Thymus (tissue), 11 donors: ENCODE measurements around the gene HVCN1. TPM values are rescaled to one million over a fixed set of nuclear protein-coding genes. Genes with fewer than 3 reads are reported as not detected.

Experiments
- DNase-seq, 9 donors: peaks; one replicate each; pipeline ENCODE4 v3.0.0-alpha.2; 2013; ENCODE audit warnings: low spot score in 9 of 9, low read depth in 6 of 9, missing footprints in 1 of 9
- H3K27ac ChIP-seq, 2 donors: one replicate each; pipeline ENCODE4 v1.5.1; 2013; ENCODE audit warnings: control low read depth in 1 of 2, low read depth in 1 of 2, low read length in 1 of 2, mild to moderate bottlenecking in 1 of 2, moderate library complexity in 1 of 2
- H3K27me3 ChIP-seq, 2 donors: one replicate each; pipeline ENCODE4 v1.5.1; 2013; ENCODE audit warnings: low read length in 1 of 2; ENCODE audit not compliant: control insufficient read depth in 2 of 2, insufficient read depth in 1 of 2
- H3K36me3 ChIP-seq, 2 donors: one replicate each; pipeline ENCODE4 v1.5.1; 2013; ENCODE audit warnings: low read length in 1 of 2, mild to moderate bottlenecking in 1 of 2, moderate library complexity in 1 of 2; ENCODE audit not compliant: control insufficient read depth in 2 of 2, insufficient read depth in 2 of 2
- H3K4me1 ChIP-seq, 2 donors: one replicate each; pipeline ENCODE4 v1.5.1; 2013; ENCODE audit warnings: low read length in 2 of 2; ENCODE audit not compliant: control insufficient read depth in 2 of 2, insufficient read depth in 2 of 2
- H3K4me3 ChIP-seq, 2 donors: one replicate each; pipeline ENCODE4 v1.5.1; 2013; ENCODE audit warnings: low read length in 2 of 2, control low read depth in 1 of 2, mild to moderate bottlenecking in 1 of 2
- H3K9me3 ChIP-seq, 2 donors: one replicate each; pipeline ENCODE4 v1.5.1; 2013; ENCODE audit warnings: low read length in 1 of 2, mild to moderate bottlenecking in 1 of 2; ENCODE audit not compliant: control insufficient read depth in 2 of 2, insufficient read depth in 1 of 2
- WGBS: extraction: QIAGEN DNeasy Blood & Tissue Kit; methylation state at CpG from one replicate; pipeline ENCODE4 v1.1.7; 2013; 5-methylcytosine and 5-hydroxymethylcytosine counted together
- polyA plus RNA-seq: library from polyadenylated mRNA; stranded (reverse); fragments of 200-250 nt; gene quantifications from one replicate; pipeline ENCODE4 v1.2.3, GENCODE V29; 2013
- total RNA-seq: library from RNA; stranded (reverse); fragments of 120-200 nt; gene quantifications from one replicate; pipeline ENCODE4 v1.2.4, GENCODE V29; 2013
- donor health status: healthy.

The HVCN1 gene
- total and polyA plus RNA-seq, 2 donors, result 11.1 to 35.1 TPM

DNA sequence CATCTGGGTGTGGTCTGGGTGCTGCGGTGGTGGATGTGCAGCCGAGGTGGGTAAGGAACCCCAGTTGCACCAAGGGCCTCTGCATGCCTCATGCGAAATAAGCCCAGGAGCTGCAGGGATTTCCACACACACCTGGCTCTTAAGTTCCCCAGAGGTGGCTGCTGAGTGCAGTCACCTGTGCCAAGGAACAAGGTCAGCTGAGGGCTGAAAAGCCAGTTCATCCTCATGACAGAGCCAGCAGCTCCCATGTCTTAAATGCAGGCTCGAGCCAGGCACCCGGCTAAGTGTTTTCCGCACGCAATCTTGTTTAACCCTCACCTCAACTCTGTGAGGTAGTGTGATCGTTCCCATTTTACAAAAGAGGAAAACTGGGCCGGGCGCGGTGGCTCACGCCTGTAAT is 9.7 kb downstream of the HVCN1 start:
- H3K36me3 ChIP-seq, result no peaks in the 10 kb centered on the region
- 96% methylated on average over 12 of the region's 12 CpGs for WGBS
- no peak for DNase-seq
- no peaks in the 10 kb centered on the region for H3K27me3 ChIP-seq
- no peak overlapping the region for H3K27ac ChIP-seq
- H3K9me3 ChIP-seq, result peaks cover 0 to 4% of the 10 kb centered on the region in 2 donors
- peaks cover 9 to 19% of the 10 kb centered on the region in 2 donors for H3K4me1 ChIP-seq
- no peak overlapping the region for H3K4me3 ChIP-seq

DNA sequence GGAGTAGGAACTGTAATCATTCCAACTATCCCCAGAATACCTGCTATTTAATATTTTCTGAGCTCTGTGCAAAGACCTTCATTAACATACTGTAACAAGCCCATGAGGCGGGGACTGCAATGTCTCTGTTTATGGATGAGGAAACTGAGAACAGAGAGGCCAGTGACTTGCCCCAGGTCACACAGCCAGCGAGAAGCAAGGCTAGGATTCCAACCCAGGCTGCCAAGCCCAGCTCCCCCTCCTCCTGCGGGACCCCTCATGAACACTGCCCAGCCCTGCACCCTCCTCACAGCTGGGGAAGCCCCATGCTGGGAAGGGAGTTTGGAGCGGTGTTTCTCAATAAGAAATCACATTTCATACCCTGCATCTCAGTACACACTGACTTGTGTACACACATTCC is 10.9 kb downstream of the HVCN1 start:
- H3K36me3 ChIP-seq, result no peaks in the 10 kb centered on the region
- 91% methylated on average over 4 of the region's 4 CpGs for WGBS
- no peak overlapping the region for H3K4me3 ChIP-seq
- H3K27ac ChIP-seq, result peak overlapping the region; percentile 19 to 42
- peaks cover 9 to 19% of the 10 kb centered on the region in 2 donors for H3K4me1 ChIP-seq
- no peak for DNase-seq
- H3K27me3 ChIP-seq, result no peaks in the 10 kb centered on the region
- peaks cover 0 to 4% of the 10 kb centered on the region in 2 donors for H3K9me3 ChIP-seq

DNA sequence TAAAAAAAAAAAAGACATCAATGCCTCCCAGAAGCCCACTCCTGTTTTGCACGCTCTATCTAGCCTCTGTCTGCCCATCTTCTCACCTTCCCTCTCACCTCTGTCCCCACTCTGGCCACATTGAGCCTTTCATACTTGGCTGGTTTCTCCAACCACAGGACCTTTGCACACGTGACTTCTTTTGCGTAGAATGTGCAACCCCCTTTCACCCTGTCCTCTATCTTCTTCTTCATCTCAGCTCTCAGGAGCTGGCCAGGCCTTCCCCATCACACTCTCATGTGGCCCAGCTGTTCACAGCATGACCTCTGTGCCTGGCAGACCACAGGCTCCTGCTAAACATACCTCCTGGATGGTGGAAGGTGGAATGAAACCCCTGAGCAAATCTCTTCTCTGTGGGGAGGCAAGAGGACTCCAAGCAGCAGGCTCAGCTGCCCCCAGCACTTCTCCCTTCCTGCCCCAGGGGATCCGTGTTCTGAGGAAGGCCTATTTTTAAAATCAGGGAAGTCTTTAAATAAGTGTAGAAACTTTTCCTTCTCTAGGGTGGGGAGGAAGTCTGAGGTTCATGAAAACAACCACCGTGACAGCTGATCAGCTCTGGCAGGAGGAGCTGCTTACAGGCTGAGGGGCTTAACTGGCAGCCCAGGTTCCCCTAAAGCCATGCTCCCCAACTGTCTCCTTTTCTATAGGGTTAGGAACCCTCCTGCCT is 11.6 kb downstream of the HVCN1 start:
- WGBS, result 33% methylated on average over 5 of the region's 5 CpGs
- DNase-seq, result peak in 4 of 9 donors; percentile 18 to 63 (median 40)
- H3K9me3 ChIP-seq, result peaks cover 0 to 4% of the 10 kb centered on the region in 2 donors
- H3K4me3 ChIP-seq, result no peak overlapping the region
- H3K27ac ChIP-seq, result peak overlapping the region in 1 of 2 donors; percentile 19
- no peaks in the 10 kb centered on the region for H3K36me3 ChIP-seq
- H3K4me1 ChIP-seq, result peaks cover 9 to 19% of the 10 kb centered on the region in 2 donors
- H3K27me3 ChIP-seq, result no peaks in the 10 kb centered on the region

DNA sequence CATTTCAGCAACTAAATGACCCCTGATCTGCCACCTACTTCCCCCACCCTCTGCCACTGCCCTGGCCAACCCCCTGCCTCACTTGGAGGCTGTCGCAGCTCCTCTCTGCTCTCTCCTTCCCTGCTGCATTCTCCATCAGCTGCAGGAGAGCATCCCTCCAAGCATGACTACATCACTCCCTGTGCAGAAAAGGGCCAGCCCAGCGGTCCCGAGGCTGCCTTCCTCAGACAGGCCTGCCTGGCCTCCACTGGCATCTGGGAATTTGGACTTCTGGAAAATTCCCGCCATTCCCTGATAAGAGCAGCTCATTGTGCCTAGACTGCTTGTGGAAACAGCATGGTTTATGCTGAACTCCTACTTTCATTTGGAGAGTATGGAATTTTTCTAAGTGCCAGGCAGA is 12.7 kb downstream of the HVCN1 start:
- Histone ChIP-seq H3K27ac (no peak overlapping the region), H3K36me3 (no peaks in the 10 kb centered on the region), H3K4me1 (peaks cover 9 to 19% of the 10 kb centered on the region in 2 donors), H3K4me3 (no peak overlapping the region), H3K27me3 (no peaks in the 10 kb centered on the region), H3K9me3 (peaks cover 0 to 4% of the 10 kb centered on the region in 2 donors)
- no peak for DNase-seq
- WGBS, result over 99% methylated on average over 4 of the region's 4 CpGs

DNA sequence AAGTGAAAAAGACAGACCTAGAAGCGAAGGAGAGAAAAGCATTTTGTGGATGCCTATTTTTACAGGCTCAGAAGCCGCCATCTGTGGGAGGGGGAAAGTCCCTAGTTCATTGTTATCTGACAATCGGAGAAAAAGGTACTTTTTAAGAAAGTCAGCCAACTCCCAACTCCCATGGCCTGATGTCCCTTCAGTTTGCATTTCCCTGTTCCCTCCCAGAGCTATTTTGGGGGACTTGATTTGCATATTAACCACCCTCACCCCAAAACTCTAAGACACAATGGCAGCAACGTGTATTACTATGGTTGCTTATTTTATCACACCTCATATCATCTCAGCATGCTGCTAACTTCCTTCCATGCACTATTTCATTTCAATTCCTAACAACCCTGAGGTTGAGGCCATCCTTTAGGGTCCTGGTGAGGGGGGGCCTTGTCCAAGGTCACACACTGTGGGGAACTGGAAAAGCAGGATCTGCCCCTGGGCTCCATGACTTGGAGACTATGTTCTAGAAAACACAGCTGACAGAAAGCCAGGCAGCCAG is 18.7 kb downstream of the HVCN1 start:
- Histone ChIP-seq H3K27ac (peak overlapping the region; percentile 40 to 59), H3K27me3 (no peaks in the 10 kb centered on the region), H3K36me3 (no peaks in the 10 kb centered on the region), H3K4me3 (no peak overlapping the region), H3K4me1 (peaks cover 0 to 4% of the 10 kb centered on the region in 2 donors), H3K9me3 (peaks cover 0 to 16% of the 10 kb centered on the region in 2 donors)
- 78% methylated on average over 4 of the region's 4 CpGs for WGBS
- peak in 1 of 9 donors; percentile 40 for DNase-seq

DNA sequence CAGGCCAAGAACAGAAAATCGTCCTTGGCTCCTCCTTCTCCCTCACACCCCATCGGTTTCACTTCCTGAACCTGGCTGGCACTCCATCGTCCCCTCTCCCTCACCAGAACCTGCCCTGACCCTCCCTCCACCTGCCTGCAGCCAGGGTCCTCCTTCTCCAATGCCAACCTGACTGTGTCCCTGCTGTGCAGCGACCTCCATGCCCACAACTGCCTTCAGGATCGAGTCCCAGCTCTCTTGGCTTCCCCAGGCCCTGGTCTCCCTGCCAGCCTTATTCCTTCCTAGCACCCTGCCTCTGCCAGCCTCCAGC is 19.8 kb downstream of the HVCN1 start:
- no peak overlapping the region for H3K27ac ChIP-seq
- H3K27me3 ChIP-seq, result no peaks in the 10 kb centered on the region
- H3K4me3 ChIP-seq, result no peak overlapping the region
- H3K36me3 ChIP-seq, result no peaks in the 10 kb centered on the region
- peaks cover 0 to 15% of the 10 kb centered on the region in 2 donors for H3K9me3 ChIP-seq
- no peak for DNase-seq
- 78% methylated on average over 5 of the region's 5 CpGs for WGBS
- H3K4me1 ChIP-seq, result peaks cover 0 to 4% of the 10 kb centered on the region in 2 donors

DNA sequence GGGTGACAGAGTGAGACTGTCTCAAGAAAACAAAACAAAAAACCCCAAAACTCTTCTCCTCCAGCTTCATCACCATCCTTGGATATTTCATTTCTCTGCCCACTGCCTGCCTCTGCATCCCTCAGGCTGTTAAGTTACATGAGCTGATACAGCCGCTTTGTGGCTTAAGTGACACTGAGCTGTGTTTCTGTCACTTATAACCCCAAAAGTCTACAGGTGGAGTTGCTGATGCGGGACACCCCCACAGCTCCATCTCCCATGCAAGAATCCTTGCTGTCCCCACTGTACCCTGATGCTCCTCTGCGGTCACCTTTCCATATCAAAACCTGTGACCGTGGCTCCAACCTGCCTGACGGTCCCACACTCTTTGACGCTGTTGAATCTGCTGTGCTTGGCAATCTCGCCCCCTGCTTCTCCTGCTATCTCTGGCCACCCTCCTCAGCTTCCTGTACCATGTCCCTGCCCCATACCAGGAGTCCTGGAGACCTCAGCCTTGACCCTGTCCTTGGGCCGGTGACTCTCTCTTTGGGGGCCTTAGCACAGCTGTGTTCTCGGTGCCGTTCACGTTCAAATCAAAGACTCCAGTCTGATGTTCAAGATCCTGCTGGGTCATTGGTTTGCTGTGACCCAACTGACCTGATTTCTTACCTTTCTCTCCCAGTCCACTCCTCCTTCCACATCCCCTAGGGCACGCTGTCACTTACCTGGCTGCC is 20.3 kb downstream of the HVCN1 start:
- Histone ChIP-seq H3K9me3 (peaks cover 0 to 15% of the 10 kb centered on the region in 2 donors), H3K4me1 (peaks cover 0 to 4% of the 10 kb centered on the region in 2 donors), H3K27ac (no peak overlapping the region), H3K4me3 (no peak overlapping the region), H3K27me3 (no peaks in the 10 kb centered on the region), H3K36me3 (no peaks in the 10 kb centered on the region)
- 99% methylated on average over 12 of the region's 12 CpGs for WGBS
- no peak for DNase-seq

DNA sequence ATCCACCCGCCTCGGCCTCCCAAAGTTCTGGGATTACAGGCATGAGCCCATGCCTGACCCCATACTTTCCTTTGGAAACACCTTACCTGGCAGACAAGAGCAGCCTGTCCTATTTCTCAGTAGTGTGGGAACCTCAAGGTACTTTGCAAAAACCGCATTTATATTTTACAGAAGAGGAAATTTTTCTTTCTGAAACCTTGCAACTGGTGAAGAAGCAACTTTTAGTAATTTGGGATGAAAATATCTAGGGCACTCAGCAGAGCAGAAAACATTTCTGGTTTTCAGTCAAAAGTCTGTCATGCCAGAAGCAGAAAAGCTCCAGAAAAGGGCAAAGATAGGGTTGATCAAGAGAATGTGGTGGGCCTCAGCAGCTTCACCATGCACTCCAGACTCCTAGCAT is 21.2 kb downstream of the HVCN1 start:
- H3K9me3 ChIP-seq, result peaks cover 0 to 15% of the 10 kb centered on the region in 2 donors
- H3K27me3 ChIP-seq, result no peaks in the 10 kb centered on the region
- H3K36me3 ChIP-seq, result no peaks in the 10 kb centered on the region
- no peak overlapping the region for H3K27ac ChIP-seq
- H3K4me3 ChIP-seq, result no peak overlapping the region
- WGBS, result 94% methylated on average over 3 of the region's 3 CpGs
- peaks cover 0 to 4% of the 10 kb centered on the region in 2 donors for H3K4me1 ChIP-seq
- no peak for DNase-seq

DNA sequence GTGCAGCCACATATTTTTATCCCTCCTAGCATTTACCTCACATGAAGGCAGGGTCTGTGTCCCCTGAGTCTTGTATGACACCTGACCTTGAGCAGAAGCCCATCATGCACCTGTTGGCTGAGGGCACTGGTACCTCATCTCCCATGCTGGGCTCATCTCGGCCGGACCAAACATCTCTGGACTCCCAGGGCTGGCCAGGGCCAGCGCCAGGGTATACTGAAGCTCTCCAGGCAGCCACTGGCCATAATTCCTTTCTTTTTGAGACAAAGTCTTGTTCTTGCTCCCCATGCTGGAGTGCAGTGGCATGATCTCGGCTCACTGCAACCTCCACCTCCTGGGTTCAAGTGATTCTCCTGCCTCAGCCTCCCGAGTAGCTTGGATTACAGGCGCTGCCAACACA is 22.0 kb downstream of the HVCN1 start:
- H3K36me3 ChIP-seq, result no peaks in the 10 kb centered on the region
- DNase-seq, result no peak
- H3K27ac ChIP-seq, result no peak overlapping the region
- H3K9me3 ChIP-seq, result peaks cover 0 to 15% of the 10 kb centered on the region in 2 donors
- no peaks in the 10 kb centered on the region for H3K27me3 ChIP-seq
- H3K4me3 ChIP-seq, result no peak overlapping the region
- WGBS, result 95% methylated on average over 6 of the region's 6 CpGs
- H3K4me1 ChIP-seq, result peaks cover under 1 to 6% of the 10 kb centered on the region in 2 donors
